KMS-11 (cell line): Measurements from ENCODE around the gene PLEKHM2.
A peak's percentile ranks its signal among the peaks of the same experiment; 100 is the strongest.

Experiments
- H2AFZ ChIP-seq: fragments of 200-600 bp; sonication (generic); 2 replicates; pipeline ENCODE4 v1.6.1; 2016; ENCODE audit warnings: antibody characterized with exemption, mixed run types, low read depth
- H3K27ac ChIP-seq: fragments of 200-600 bp; sonication (generic); 2 replicates; pipeline ENCODE4 v1.6.1; 2016; ENCODE audit warnings: mild to moderate bottlenecking, mixed run types
- H3K27me3 ChIP-seq: fragments of 200-600 bp; sonication (generic); 2 replicates; pipeline ENCODE4 v1.6.1; 2017; ENCODE audit warnings: mild to moderate bottlenecking, low read depth, mixed run types, moderate library complexity; ENCODE audit not compliant: insufficient read depth
- H3K36me3 ChIP-seq: fragments of 200-600 bp; sonication (generic); 2 replicates; pipeline ENCODE4 v1.6.1; 2017; ENCODE audit warnings: mild to moderate bottlenecking, mixed run types; ENCODE audit not compliant: insufficient read depth
- H3K4me1 ChIP-seq: fragments of 200-600 bp; sonication (generic); 2 replicates; pipeline ENCODE4 v1.6.1; 2016; ENCODE audit warnings: mild to moderate bottlenecking, low read depth, mixed run types; ENCODE audit not compliant: poor library complexity, severe bottlenecking
- H3K4me2 ChIP-seq: fragments of 200-600 bp; sonication (generic); 2 replicates; pipeline ENCODE4 v1.7.0; 2016; ENCODE audit warnings: mild to moderate bottlenecking, mixed run types
- H3K4me3 ChIP-seq: fragments of 200-600 bp; sonication (generic); IDR thresholded peaks from 2 replicates; pipeline ENCODE4 v1.6.1; 2017; ENCODE audit warnings: low read depth, low read length, mixed read lengths; ENCODE audit not compliant: insufficient read depth
- H3K79me2 ChIP-seq: fragments of 200-600 bp; sonication (generic); 2 replicates; pipeline ENCODE4 v1.6.1; 2016; ENCODE audit warnings: low read depth, mixed run types; ENCODE audit not compliant: insufficient read depth
- H3K9ac ChIP-seq: fragments of 200-600 bp; sonication (generic); 2 replicates; pipeline ENCODE4 v1.6.1; 2016; ENCODE audit warnings: mild to moderate bottlenecking, mixed run types
- H4K20me1 ChIP-seq: fragments of 200-600 bp; sonication (generic); 2 replicates; pipeline ENCODE4 v1.6.1; 2016; ENCODE audit warnings: mild to moderate bottlenecking, mixed run types; ENCODE audit not compliant: insufficient read depth
- CTCF ChIP-seq: fragments of 200-600 bp; sonication (generic); conservative IDR thresholded peaks from 2 replicates; pipeline ENCODE4 v1.6.1; 2017; ENCODE audit warnings: low read depth, mild to moderate bottlenecking, antibody characterized with exemption, low read length, moderate library complexity, mixed read lengths

PLEKHM2 gene

DNA sequence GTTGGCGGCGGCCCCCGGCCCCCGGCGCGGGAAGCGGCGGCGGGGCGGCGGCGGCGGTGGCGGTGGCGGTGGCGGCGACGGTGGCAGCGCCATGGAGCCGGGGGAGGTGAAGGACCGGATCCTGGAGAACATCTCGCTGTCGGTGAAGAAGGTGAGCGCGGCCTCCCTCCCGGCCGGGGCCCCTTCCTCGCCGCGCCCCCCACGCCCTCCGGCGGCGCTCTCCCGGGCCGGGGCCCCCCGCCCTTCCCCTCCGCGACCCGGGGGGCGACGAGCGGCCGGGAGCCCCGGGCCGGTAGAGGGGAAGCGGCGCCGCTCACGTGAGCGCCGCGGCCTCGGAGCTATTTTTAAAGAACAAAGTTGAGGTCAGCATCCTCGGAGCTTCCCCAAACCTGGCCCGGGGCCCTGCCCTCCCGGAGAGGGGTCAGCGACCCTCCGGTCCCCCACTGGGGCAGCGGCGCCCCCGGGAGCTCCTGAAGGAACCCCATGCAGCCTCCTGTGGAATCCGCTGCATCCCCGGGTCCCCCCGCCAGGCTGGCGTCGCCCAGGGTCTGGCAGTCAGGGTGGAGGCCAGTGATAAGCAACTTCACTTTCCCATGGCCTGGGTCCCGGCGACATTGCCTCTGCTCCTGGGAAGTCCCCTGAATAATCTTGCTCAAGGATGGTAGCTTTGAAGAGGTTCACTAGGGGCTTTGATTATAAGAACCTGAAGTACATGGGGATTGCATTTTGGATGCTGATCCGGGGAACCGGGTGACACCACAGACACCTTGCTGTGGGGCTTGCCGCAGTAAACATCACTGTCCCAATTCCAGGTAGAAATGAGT is 560 bp downstream of the PLEKHM2 start:
- TF ChIP-seq CTCF, result no peak
- H3K79me2 ChIP-seq, result peaks cover 51% of the 10 kb centered on the region
- H3K9ac ChIP-seq, result peak overlapping the region; percentile 89
- peak overlapping the region; percentile 75 for H3K4me2 ChIP-seq
- H3K36me3 ChIP-seq, result no peaks in the 10 kb centered on the region
- no peaks in the 10 kb centered on the region for H3K27me3 ChIP-seq
- peak overlapping the region; percentile 63; the same call in 1 of the 2 replicates for H2AFZ ChIP-seq
- peak overlapping the region; percentile 64 for H3K4me3 ChIP-seq
- H3K4me1 ChIP-seq, result peaks cover 13% of the 10 kb centered on the region
- peak overlapping the region; percentile 43 for H3K27ac ChIP-seq
- H4K20me1 ChIP-seq, result no peaks in the 10 kb centered on the region

- Histone ChIP-seq H3K9ac (peak overlapping the region; percentile 89; the same call in 1 of the 2 replicates), H3K27me3 (no peaks in the 10 kb centered on the region)
These were observed 1.7 kb downstream of the PLEKHM2 start for GRCh38 chr1:15685820-15686219.

DNA sequence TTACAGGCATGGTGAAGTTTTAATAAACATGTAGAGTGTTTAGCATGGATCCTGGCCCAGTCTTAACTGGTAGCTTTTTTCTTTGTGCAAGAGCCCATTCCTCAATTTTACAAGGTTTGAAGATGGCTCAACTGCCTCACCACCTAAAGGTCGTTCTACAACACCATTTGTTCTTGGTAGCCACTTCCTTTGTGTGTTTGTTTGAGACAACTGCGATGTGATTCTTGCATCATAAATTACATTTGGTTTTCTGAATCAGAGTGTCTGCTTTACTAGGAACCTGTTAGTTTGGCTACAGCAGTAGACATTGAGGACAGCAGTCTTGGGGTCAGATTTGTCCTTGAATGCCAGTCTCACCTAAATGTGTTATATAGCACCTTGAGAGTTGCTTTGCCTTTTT is 3.3 kb downstream of the PLEKHM2 start:
- Histone ChIP-seq H3K4me2 (no peak overlapping the region), H4K20me1 (no peaks in the 10 kb centered on the region), H3K36me3 (no peaks in the 10 kb centered on the region)

More at GRCh38 chr1:15685820-15686219, 1.7 kb downstream of the PLEKHM2 start:
- no peak overlapping the region for H3K4me3 ChIP-seq
- no peak for TF ChIP-seq CTCF
- H3K27ac ChIP-seq, result no peak overlapping the region
- H3K4me1 ChIP-seq, result peaks cover 13% of the 10 kb centered on the region
- peak overlapping the region; percentile 75 for H3K4me2 ChIP-seq
- peaks cover 62% of the 10 kb centered on the region for H3K79me2 ChIP-seq
- no peak overlapping the region for H2AFZ ChIP-seq
- no peaks in the 10 kb centered on the region for H3K36me3 ChIP-seq
- H4K20me1 ChIP-seq, result no peaks in the 10 kb centered on the region

GRCh38 chr1:15690317-15690716 is 6.2 kb downstream of the PLEKHM2 start:
- H4K20me1 ChIP-seq, result no peaks in the 10 kb centered on the region
- H3K27me3 ChIP-seq, result no peaks in the 10 kb centered on the region
- H3K27ac ChIP-seq, result no peak overlapping the region
- no peak for TF ChIP-seq CTCF
- no peak overlapping the region for H3K4me3 ChIP-seq
- H3K9ac ChIP-seq, result no peak overlapping the region
- no peaks in the 10 kb centered on the region for H3K36me3 ChIP-seq
- H3K4me1 ChIP-seq, result peaks cover 6% of the 10 kb centered on the region
- no peak overlapping the region for H3K4me2 ChIP-seq
- H3K79me2 ChIP-seq, result peaks cover 83% of the 10 kb centered on the region
- no peak overlapping the region for H2AFZ ChIP-seq

More for the DNA sequence above, 3.3 kb downstream of the PLEKHM2 start:
- no peak for TF ChIP-seq CTCF
- Histone ChIP-seq H3K27me3 (no peaks in the 10 kb centered on the region), H3K27ac (no peak overlapping the region), H3K79me2 (peaks cover 75% of the 10 kb centered on the region), H3K9ac (no peak overlapping the region), H3K4me3 (no peak overlapping the region), H2AFZ (no peak overlapping the region), H3K4me1 (peaks cover 13% of the 10 kb centered on the region)
